Activated gamma-delta T cell treated with Interleukin-2 at 50 U/mL for 16 hours (primary cell): ENCODE data around the gene ARF3.

Experiments
- DNase-seq: peaks from one replicate; pipeline ENCODE4 v3.0.0-alpha.2; 2020

ARF3 gene

GRCh38 chr12:48957141-48958048 lies at the start of gene ARF3:
TSS of gene ARF3 (minus strand) at chr12:48957487. CDS start at chr12:48941095, 16,392 bp downstream.
- DNase-seq: peak; percentile 91

DNA sequence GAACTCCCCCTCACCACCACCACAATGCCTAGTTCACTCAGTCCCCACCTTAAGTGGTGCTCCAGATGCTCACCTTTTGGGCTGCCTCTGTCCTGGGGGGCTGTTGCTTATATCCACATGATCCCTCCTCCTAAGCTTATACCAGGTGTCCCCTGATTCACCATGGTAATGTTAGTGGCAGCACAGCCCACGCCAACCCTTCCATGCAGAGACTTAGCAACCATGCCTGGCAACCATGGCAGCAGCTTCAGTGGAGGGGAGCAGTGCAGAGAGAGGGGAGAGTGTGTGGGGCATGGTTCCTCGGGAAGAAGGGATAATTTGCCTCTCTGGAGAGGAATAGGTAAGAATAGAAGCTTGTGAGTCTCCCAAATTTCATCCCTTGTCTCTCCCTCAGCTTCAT lies 43.1 kb upstream of the ARF3 start:
- no peak for DNase-seq

DNA sequence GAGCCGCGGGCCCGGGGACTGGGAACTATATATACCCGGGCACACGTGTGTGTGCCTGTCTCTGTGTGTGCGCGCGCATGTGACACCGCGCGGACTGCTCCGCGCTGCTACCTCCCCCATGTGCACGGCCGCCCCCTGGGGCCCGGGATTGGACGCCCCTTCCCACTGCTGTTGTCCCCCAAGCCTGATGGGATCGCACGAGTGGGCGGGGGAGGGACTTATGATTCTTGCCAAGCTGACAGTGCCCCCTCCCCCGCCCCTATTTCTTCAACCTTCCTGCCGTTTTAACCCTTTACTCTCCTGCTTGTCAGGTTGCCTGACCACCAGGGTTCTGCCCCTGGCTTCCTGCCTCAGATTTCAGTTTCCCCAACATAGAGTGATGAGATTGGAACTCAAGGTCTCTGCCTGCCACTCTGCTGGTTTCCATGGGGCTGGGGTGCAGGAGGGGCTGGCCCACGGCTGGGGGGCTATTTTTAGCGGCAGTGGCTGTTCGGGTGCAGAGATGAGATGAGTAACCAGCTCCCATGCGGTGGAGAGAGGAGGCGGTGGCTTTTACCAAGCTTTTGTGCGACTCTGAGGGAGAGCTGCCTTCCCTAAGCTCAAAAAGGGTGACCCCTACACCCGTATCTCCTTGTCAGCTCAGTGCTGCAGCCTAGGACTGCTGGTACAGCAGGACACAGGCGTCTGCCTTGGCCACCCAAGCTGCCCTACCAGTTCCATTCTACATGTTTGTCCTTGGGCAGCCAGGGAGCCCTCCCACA lies 42.3 kb upstream of the ARF3 start, which contains the start of gene DDN:
Gene DDN (minus strand): TSS at position 5 of the 761 bp plus-strand sequence. CDS start 88 bp downstream, outside the sequence.
- peak; percentile 38 for DNase-seq

- DNase-seq: no peak
Measured at GRCh38 chr12:48998497-48999353, 41.4 kb upstream of the ARF3 start.

GRCh38 chr12:48997719-48998496 lies 40.6 kb upstream of the ARF3 start:
- no peak for DNase-seq

DNA sequence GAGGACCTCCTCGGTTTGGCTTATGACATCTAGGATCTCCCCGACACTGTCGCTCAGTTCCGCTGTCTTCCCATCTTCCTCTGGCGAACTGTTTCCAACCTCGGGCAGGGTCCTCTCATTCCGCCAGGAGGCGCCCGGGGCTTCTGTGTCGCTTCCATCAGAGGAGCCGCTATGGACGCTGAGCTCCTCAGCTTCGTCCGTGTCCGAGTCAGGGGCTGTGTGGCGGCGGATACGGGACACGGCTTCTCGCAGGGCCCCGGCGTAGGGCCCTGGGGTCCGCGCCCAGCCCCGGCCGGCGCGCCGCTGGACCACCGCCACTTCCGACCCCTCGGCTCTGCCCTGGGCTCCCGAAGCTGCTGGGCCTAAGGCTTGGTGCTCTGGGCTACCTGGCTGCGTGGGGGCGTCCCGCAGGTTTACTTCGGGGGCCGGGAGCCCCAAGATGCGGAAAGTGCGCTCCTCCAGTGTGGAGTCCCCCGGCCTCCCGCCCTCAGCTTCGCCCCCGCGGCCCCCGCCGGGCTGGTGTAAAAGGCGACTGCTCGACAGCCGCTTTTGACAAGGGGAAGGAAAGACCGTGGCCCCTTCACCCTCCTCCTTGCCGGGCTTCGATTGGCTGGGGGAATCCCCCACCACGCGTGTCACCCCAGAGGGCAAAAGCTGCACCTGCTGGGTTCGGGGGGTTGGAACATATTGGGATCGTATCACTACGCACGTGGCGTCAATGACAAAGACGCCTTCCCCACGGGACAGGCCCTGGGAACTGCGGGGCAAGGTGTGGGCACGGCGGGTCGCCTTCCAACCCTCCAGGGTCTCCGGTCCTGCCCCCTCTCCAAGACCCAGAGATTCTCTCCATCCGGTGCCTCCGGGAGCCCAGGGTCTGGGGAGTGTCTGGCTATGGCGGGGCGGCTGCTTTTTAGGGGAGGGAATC lies 39.8 kb upstream of the ARF3 start:
- DNase-seq: peak; percentile 49

GRCh38 chr12:48995086-48995879 lies 38.0 kb upstream of the ARF3 start:
- DNase-seq: no peak

GRCh38 chr12:48994224-48995085 lies 37.2 kb upstream of the ARF3 start:
- no peak for DNase-seq

GRCh38 chr12:48993787-48994186 lies 36.5 kb upstream of the ARF3 start:
- no peak for DNase-seq

DNA sequence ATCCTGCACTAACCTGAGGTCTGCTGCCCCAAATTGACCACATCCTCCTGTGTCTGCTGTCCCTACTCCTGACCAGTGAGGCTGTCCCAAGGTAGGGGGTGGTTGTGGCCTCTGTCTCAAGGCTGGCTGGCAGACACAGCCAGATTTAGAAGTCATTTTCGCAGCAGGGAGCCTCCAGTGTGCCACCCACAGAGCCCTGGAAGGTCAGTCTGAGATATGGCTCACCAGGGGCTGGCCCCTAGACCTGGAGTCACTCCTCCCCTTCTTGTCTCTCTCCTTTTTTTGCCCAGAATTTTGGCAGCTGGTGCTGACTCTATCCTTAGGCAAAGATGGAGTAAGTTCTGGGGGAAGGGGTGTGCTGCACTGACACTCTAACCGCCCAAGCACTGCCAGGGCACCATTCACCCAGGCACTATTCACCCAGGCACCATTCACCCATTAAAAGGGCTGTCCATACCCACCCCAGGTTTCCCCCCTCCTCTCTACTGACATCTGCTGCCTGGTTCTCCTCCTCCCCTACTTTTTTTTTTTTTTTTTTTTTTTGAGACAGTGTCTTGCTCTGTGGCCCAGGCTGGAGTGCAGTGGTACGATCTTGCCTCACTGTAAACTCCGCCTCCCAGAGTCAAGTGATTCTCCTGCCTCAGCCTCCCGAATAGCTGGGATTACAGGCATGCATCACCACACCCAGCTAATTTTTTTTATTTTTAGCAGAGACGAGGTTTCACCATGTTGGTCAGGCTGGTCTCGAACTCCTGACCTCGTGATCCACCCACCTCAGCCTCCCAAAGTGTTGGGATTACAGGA lies 34.2 kb upstream of the ARF3 start:
- no peak for DNase-seq

DNA sequence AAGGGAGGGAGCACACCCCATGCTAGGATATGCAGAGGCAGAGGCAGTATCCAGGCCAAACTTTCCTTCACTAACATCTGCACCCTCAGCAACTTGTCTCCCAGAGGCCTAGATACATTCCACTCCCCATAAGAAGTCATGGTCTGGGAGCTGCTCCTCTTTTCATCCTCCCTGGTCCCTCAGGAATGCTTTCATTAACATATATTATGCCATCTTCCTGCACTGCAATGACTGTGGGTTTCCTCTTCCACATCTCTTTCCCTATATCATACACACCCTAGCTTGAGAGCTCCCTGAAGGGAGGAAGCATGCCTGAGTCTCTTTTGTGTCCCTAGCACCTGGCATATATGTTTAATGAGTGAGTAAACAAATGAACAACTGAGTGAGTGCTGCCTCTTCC lies 33.3 kb upstream of the ARF3 start:
- no peak for DNase-seq

DNA sequence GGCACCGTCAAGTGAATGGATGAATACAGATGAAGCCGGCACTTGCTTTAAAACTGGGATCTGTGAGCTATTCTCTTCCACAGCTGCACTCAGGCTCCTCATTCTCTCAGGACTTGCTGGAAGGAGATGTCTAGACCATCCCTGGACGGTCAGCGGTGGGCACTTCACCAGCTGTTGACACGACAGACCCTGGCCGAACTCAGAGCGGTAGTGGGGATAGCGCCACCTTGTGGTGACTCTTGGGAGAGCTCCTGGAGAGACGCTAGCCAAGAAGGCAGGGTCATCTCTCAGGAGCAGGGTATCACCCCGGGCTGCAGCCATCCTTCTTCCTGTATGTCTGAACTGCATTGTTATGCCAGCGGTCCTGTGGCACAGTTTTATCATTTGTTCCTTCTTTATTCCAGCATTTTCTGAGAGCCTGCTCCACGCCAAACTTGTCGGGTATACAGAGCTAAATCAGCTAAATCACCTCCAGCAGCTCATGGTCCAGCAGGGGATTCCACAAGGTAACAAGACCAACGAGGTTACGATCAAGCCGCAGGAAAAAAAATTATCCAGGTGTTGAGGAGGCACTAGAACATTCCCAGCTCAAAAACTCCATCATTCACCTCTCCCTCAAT lies 30.9 kb upstream of the ARF3 start:
- DNase-seq: peak; percentile 74

DNA sequence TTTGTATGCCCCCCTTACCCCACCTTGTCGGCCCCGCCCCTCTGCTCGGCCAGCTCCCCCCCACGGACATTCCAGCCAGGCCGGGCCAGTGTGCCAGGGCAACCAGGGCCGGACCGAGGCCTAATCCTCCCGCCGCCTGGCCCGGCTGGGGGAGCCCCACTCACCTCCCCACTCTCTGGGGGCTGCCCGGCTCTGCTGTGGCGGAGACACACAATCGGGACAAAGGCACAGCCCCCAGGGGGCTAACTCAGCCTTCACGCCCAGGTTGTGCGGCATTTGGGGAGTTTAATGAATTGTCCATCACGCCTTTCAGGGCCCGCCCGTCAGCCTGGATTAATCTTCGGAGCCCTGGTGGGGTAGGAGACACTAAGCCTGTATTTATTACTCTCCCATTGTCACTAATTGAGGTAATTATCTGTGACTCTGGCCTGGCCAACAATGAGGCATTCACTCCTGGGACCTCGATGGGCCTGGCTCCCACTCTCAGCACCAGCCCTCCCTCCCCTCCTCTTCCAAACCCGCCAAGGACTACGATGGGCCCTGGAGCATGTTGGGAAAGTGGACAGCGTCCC lies 29.5 kb upstream of the ARF3 start:
- no peak for DNase-seq

GRCh38 chr12:48985901-48986300 lies 28.6 kb upstream of the ARF3 start:
- DNase-seq: no peak

- DNase-seq: no peak
Measured at GRCh38 chr12:48985475-48985897, 28.2 kb upstream of the ARF3 start.

- no peak for DNase-seq
Measured at GRCh38 chr12:48982397-48983080, 25.3 kb upstream of the ARF3 start.

DNA sequence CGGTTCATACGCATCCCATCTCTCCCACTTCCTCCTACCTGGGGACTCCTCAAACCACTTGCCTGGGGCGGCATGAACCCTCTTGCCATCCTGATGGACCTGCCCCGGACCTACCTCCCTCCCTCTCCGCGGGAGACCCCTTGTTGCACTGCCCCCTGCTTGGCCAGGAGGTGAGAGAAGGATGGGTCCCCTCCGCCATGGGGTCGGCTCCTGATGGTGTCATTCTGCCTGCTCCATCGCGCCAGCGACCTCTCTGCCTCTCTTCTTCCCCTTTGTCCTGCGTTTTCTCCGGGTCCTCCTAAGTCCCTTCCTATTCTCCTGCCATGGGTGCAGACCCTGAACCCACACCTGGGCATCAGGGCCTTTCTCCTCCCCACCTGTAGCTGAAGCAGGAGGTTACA lies 24.5 kb upstream of the ARF3 start:
- no peak for DNase-seq
